Progenitor cell of endocrine pancreas (in vitro differentiated cells): ENCODE measurements around the gene INKA2. TPM values are rescaled to one million over a fixed set of nuclear protein-coding genes. Genes with fewer than 3 reads are reported as not detected.

Experiments used
- DNase-seq: peaks from one replicate; pipeline ENCODE4 v3.0.0; 2021; ENCODE audit warnings: low spot score; ENCODE audit not compliant: unreplicated experiment
- H3K27ac Mint-ChIP-seq: 2 replicates; pipeline ENCODE4 v1.8.0; 2021; ENCODE audit warnings: mild to moderate bottlenecking, moderate library complexity, mixed read lengths
- H3K27me3 Mint-ChIP-seq: 2 replicates; pipeline ENCODE4 v1.8.0; 2021; ENCODE audit warnings: mixed read lengths
- H3K36me3 Mint-ChIP-seq: 2 replicates; pipeline ENCODE4 v1.8.0; 2022; ENCODE audit warnings: mixed read lengths; ENCODE audit not compliant: insufficient read depth
- H3K4me1 Mint-ChIP-seq: 2 replicates; pipeline ENCODE4 v1.8.0; 2021; ENCODE audit warnings: low read depth, mixed read lengths
- H3K4me3 Mint-ChIP-seq: 2 replicates; pipeline ENCODE4 v1.8.0; 2021; ENCODE audit warnings: low read depth, mild to moderate bottlenecking, moderate library complexity, mixed read lengths
- H3K9me3 Mint-ChIP-seq: 2 replicates; pipeline ENCODE4 v1.8.0; 2021; ENCODE audit warnings: low read depth, mixed read lengths
- CTCF ChIP-seq: fragments of 200-600 bp; sonication (generic); IDR thresholded peaks from one replicate; pipeline ENCODE4 v1.5.0; 2021; ENCODE audit warnings: antibody characterized with exemption, mild to moderate bottlenecking; ENCODE audit not compliant: unreplicated experiment
- total RNA-seq: library from RNA; stranded (reverse); gene quantifications from 2 replicates; pipeline ENCODE4 v1.2.1, GENCODE V29; 2021

The INKA2 gene
- total RNA-seq, 1 donor from 2014 or later: 4.4 TPM

- no peak for DNase-seq
- peaks cover 15% of the 10 kb centered on the region for H3K27me3 Mint-ChIP-seq
- H3K4me3 Mint-ChIP-seq: no peak overlapping the region
Measured at GRCh38 chr1:111733992-111734341, 5.2 kb downstream of the INKA2 start.

GRCh38 chr1:111733183-111733991 is 5.8 kb downstream of the INKA2 start:
- H3K4me1 Mint-ChIP-seq: peaks cover 14% of the 10 kb centered on the region
- peak overlapping the region; percentile 50 for H3K27ac Mint-ChIP-seq
- no peaks in the 10 kb centered on the region for H3K36me3 Mint-ChIP-seq
- H3K4me3 Mint-ChIP-seq: no peak overlapping the region
- TF ChIP-seq CTCF: no peak
- no peaks in the 10 kb centered on the region for H3K9me3 Mint-ChIP-seq
- no peak for DNase-seq
- H3K27me3 Mint-ChIP-seq: peaks cover 11% of the 10 kb centered on the region

More at GRCh38 chr1:111733992-111734341, 5.2 kb downstream of the INKA2 start:
- Mint-ChIP-seq H3K36me3 (no peaks in the 10 kb centered on the region), H3K4me1 (peaks cover 15% of the 10 kb centered on the region), H3K9me3 (no peaks in the 10 kb centered on the region), H3K27ac (peak overlapping the region; percentile 50)
- TF ChIP-seq CTCF: no peak

GRCh38 chr1:111732718-111733117 is 6.5 kb downstream of the INKA2 start:
- no peak overlapping the region for H3K27ac Mint-ChIP-seq
- no peak for TF ChIP-seq CTCF
- peaks cover 11% of the 10 kb centered on the region for H3K27me3 Mint-ChIP-seq
- H3K36me3 Mint-ChIP-seq: no peaks in the 10 kb centered on the region
- peaks cover 10% of the 10 kb centered on the region for H3K4me1 Mint-ChIP-seq
- H3K9me3 Mint-ChIP-seq: no peaks in the 10 kb centered on the region
- no peak for DNase-seq
- H3K4me3 Mint-ChIP-seq: no peak overlapping the region

GRCh38 chr1:111731956-111732355 is 7.2 kb downstream of the INKA2 start:
- Mint-ChIP-seq H3K4me1 (peaks cover 10% of the 10 kb centered on the region), H3K36me3 (no peaks in the 10 kb centered on the region), H3K27ac (no peak overlapping the region), H3K9me3 (no peaks in the 10 kb centered on the region), H3K4me3 (no peak overlapping the region), H3K27me3 (peaks cover 11% of the 10 kb centered on the region)
- TF ChIP-seq CTCF: no peak
- no peak for DNase-seq

- TF ChIP-seq CTCF: no peak
- H3K9me3 Mint-ChIP-seq: no peaks in the 10 kb centered on the region
- no peak overlapping the region for H3K27ac Mint-ChIP-seq
- peak; percentile 3 for DNase-seq
- no peak overlapping the region for H3K4me3 Mint-ChIP-seq
- H3K36me3 Mint-ChIP-seq: no peaks in the 10 kb centered on the region
- H3K4me1 Mint-ChIP-seq: peaks cover 10% of the 10 kb centered on the region
- peaks cover 11% of the 10 kb centered on the region for H3K27me3 Mint-ChIP-seq
Measured at GRCh38 chr1:111730706-111731105, 8.5 kb downstream of the INKA2 start.
